ENCODE results near the gene NTM.

GRCh38 chr11:131481303-131481702 lies 110.9 kb downstream of the NTM start:
- TF ChIP-seq CTCF (IDR thresholded peaks at IDR 0.05 in 2 of 3, conservative IDR thresholded peaks at IDR 0.05 in 1 of 3; ENCODE audit: borderline replicate concordance in 1 of 3, insufficient read depth in 1 of 3, low read depth in 2 of 3, low read length in 2 of 3) (no peak), JUND (IDR thresholded peaks at IDR 0.05) (no peak), CBX3 (IDR thresholded peaks at IDR 0.05; ENCODE audit: low read depth) (no peak), REST (IDR thresholded peaks at IDR 0.05; ENCODE audit: low read depth) (no peak), POLR2A (IDR thresholded peaks at IDR 0.05; ENCODE audit: borderline replicate concordance, extremely low read depth, insufficient read depth, insufficient read length) (no peak), ZNF274 (IDR thresholded peaks at IDR 0.05; ENCODE audit: low read depth, low read length) (no peak), EZH2phosphoT487 (IDR thresholded peaks at IDR 0.05; ENCODE audit: borderline replicate concordance) (no peak), POLR2AphosphoS5 (IDR thresholded peaks at IDR 0.05; ENCODE audit: low read depth, low read length) (no peak), SP1 (IDR thresholded peaks at IDR 0.05; ENCODE audit: low read depth) (no peak)

All from HCT116 (cell line).